GM12874 (cell line): Measurements from ENCODE around the gene CDH6.

ENCODE experiments used
- CTCF ChIP-seq: IDR thresholded peaks from 2 replicates; pipeline ENCODE4 v1.5.1; 2011; ENCODE audit warnings: low read depth, mild to moderate bottlenecking, control low read depth, low read length, moderate library complexity; ENCODE audit not compliant: insufficient read depth

CDH6 gene

GRCh38 chr5:31375999-31376720 lies 182.7 kb downstream of the CDH6 start:
- TF ChIP-seq CTCF: no peak

- TF ChIP-seq CTCF: no peak
These were observed 183.9 kb downstream of the CDH6 start for GRCh38 chr5:31377274-31377946.

- TF ChIP-seq CTCF: no peak
These were observed 184.7 kb downstream of the CDH6 start for GRCh38 chr5:31378136-31378535.
